HG02588 (cell line): Measurements from ENCODE around the gene ASAP3.

Source experiments
- ATAC-seq: cut with Tn5 transposase; IDR thresholded peaks from one replicate; pipeline ENCODE4 v1.9.1; 2021; ENCODE audit warnings: mild to moderate bottlenecking, moderate library complexity; ENCODE audit not compliant: unreplicated experiment

ASAP3 gene

GRCh38 chr1:23451441-23451840, 32.5 kb downstream of the ASAP3 start:
- ATAC-seq = no peak

GRCh38 chr1:23450894-23451293, 33.1 kb downstream of the ASAP3 start:
- no peak for ATAC-seq

GRCh38 chr1:23449958-23450357, 34.0 kb downstream of the ASAP3 start:
- ATAC-seq = no peak

- ATAC-seq = no peak
These were observed 34.7 kb downstream of the ASAP3 start for GRCh38 chr1:23449306-23449705.

- ATAC-seq = no peak
These were observed 35.1 kb downstream of the ASAP3 start for GRCh38 chr1:23448846-23449245.

- ATAC-seq = no peak
These were observed 37.2 kb downstream of the ASAP3 start for GRCh38 chr1:23446661-23447310.

GRCh38 chr1:23444596-23445390, 39.2 kb downstream of the ASAP3 start:
- no peak for ATAC-seq

- ATAC-seq = no peak
These were observed 39.9 kb downstream of the ASAP3 start for GRCh38 chr1:23444104-23444533.

GRCh38 chr1:23442751-23443150, 41.2 kb downstream of the ASAP3 start:
- no peak for ATAC-seq

GRCh38 chr1:23441446-23442148, 42.4 kb downstream of the ASAP3 start:
- ATAC-seq = no peak

GRCh38 chr1:23438545-23438944, 45.4 kb downstream of the ASAP3 start:
- no peak for ATAC-seq

- ATAC-seq = no peak
These were observed 46.7 kb downstream of the ASAP3 start for GRCh38 chr1:23437355-23437664.

GRCh38 chr1:23436520-23437354, 47.2 kb downstream of the ASAP3 start:
- ATAC-seq = no peak

- no peak for ATAC-seq
These were observed 49.7 kb downstream of the ASAP3 start for GRCh38 chr1:23434260-23434775.

- ATAC-seq = no peak
These were observed 50.9 kb downstream of the ASAP3 start for GRCh38 chr1:23433122-23433521.

- no peak for ATAC-seq
These were observed 52.5 kb downstream of the ASAP3 start for GRCh38 chr1:23431431-23431830.

GRCh38 chr1:23430803-23431202, 53.2 kb downstream of the ASAP3 start:
- ATAC-seq = no peak

- ATAC-seq = no peak
These were observed 55.7 kb downstream of the ASAP3 start for GRCh38 chr1:23428136-23428905.

- no peak for ATAC-seq
These were observed 56.4 kb downstream of the ASAP3 start for GRCh38 chr1:23427550-23427949.

GRCh38 chr1:23426828-23427227, 57.2 kb downstream of the ASAP3 start:
- ATAC-seq = no peak
